Mesenchymal stem cell (in vitro differentiated cells and primary cell): ENCODE measurements around the gene OSBPL3.

Experiments used
- DNase-seq: peaks from one replicate; pipeline ENCODE4 v3.0.0-alpha.2; 2013
- H2AFZ ChIP-seq: one replicate; pipeline ENCODE4 v1.6.1; 2013; ENCODE audit warnings: low read depth, mild to moderate bottlenecking, control low read depth, inconsistent platforms, low read length, moderate library complexity
- H2AK5ac ChIP-seq: 2 replicates; pipeline ENCODE4 v1.6.1; 2013; ENCODE audit warnings: low read length, moderate library complexity, mild to moderate bottlenecking, inconsistent platforms; ENCODE audit not compliant: severe bottlenecking
- H2BK120ac ChIP-seq: one replicate; pipeline ENCODE4 v1.6.1; 2013; ENCODE audit warnings: low read depth, mild to moderate bottlenecking, inconsistent platforms, low read length, moderate library complexity
- H2BK12ac ChIP-seq, 2 experiments: one replicate each; pipeline ENCODE4 v1.6.1; 2013; ENCODE audit warnings: inconsistent platforms in 2 of 2, low read length in 2 of 2, mild to moderate bottlenecking in 2 of 2, moderate library complexity in 2 of 2, control low read depth in 1 of 2
- H2BK15ac ChIP-seq: one replicate; pipeline ENCODE4 v1.6.1; 2013; ENCODE audit warnings: mild to moderate bottlenecking, low read depth, inconsistent platforms; ENCODE audit not compliant: poor library complexity, severe bottlenecking
- H2BK5ac ChIP-seq: 2 replicates; pipeline ENCODE4 v1.6.1; 2013; ENCODE audit warnings: low read depth, mild to moderate bottlenecking, low read length, control low read depth, inconsistent platforms; ENCODE audit not compliant: poor library complexity, severe bottlenecking
- H3K14ac ChIP-seq, 2 experiments: one replicate each; pipeline ENCODE4 v1.6.1; 2013; ENCODE audit warnings: inconsistent platforms in 2 of 2, low read length in 2 of 2, control low read depth in 1 of 2, mild to moderate bottlenecking in 1 of 2, moderate library complexity in 1 of 2
- H3K18ac ChIP-seq, 2 experiments: one replicate each; pipeline ENCODE4 v1.6.1; 2013; ENCODE audit warnings: inconsistent platforms in 2 of 2, low read length in 2 of 2, control low read depth in 1 of 2, low read depth in 1 of 2, mild to moderate bottlenecking in 1 of 2
- H3K23ac ChIP-seq, 2 experiments: one replicate each; pipeline ENCODE4 v1.6.1; 2013; ENCODE audit warnings: inconsistent platforms in 2 of 2, low read length in 2 of 2, mild to moderate bottlenecking in 2 of 2, moderate library complexity in 2 of 2, control low read depth in 1 of 2
- H3K27ac ChIP-seq: 2 replicates; pipeline ENCODE4 v1.5.1; 2013; ENCODE audit warnings: mild to moderate bottlenecking, moderate library complexity, low read length, control low read depth, inconsistent platforms; ENCODE audit not compliant: poor library complexity, severe bottlenecking
- H3K27me3 ChIP-seq, 2 experiments: 2 replicates each; pipeline versions ENCODE4 v1.6.1 to v1.7.0; 2013; ENCODE audit warnings: low read length in 2 of 2, mild to moderate bottlenecking in 2 of 2, moderate library complexity in 2 of 2, control low read depth in 1 of 2, inconsistent platforms in 1 of 2; ENCODE audit not compliant: control insufficient read depth in 1 of 2, insufficient read depth in 1 of 2
- H3K36me3 ChIP-seq, 2 experiments: 2 replicates each; pipeline versions ENCODE4 v1.6.1 to v1.7.0; 2013; ENCODE audit warnings: low read length in 2 of 2, control low read depth in 1 of 2, inconsistent platforms in 1 of 2, low read depth in 1 of 2, mild to moderate bottlenecking in 1 of 2; ENCODE audit not compliant: insufficient read depth in 2 of 2, control insufficient read depth in 1 of 2
- H3K4ac ChIP-seq, 2 experiments: one replicate each; pipeline ENCODE4 v1.6.1; 2013; ENCODE audit warnings: inconsistent platforms in 2 of 2, low read length in 2 of 2, mild to moderate bottlenecking in 2 of 2, moderate library complexity in 2 of 2, control low read depth in 1 of 2, low read depth in 1 of 2
- H3K4me1 ChIP-seq: 2 replicates; pipeline ENCODE4 v1.6.1; 2013; ENCODE audit warnings: low read depth, low read length, control low read depth; ENCODE audit not compliant: control insufficient read depth, insufficient read depth
- H3K4me2 ChIP-seq: 2 replicates; pipeline ENCODE4 v1.6.1; 2013; ENCODE audit warnings: low read length, mild to moderate bottlenecking, inconsistent platforms; ENCODE audit not compliant: poor library complexity, severe bottlenecking
- H3K4me3 ChIP-seq, 2 experiments: 2 replicates each; pipeline versions ENCODE4 v1.5.1 to v1.7.0; 2013; ENCODE audit warnings: low read length in 2 of 2, mild to moderate bottlenecking in 2 of 2, control low read depth in 1 of 2, low read depth in 1 of 2; ENCODE audit not compliant: insufficient read depth in 1 of 2
- H3K79me1 ChIP-seq: replicated peaks from 2 replicates; pipeline ENCODE4 v1.6.1; 2013; ENCODE audit warnings: mild to moderate bottlenecking, control low read depth, low read length, inconsistent platforms; ENCODE audit not compliant: poor library complexity, severe bottlenecking
- H3K9ac ChIP-seq: 2 replicates; pipeline ENCODE4 v1.7.0; 2013; ENCODE audit warnings: mild to moderate bottlenecking, low read length, moderate library complexity
- H3K9me3 ChIP-seq: 2 replicates; pipeline ENCODE4 v1.7.0; 2013; ENCODE audit warnings: mild to moderate bottlenecking, low read length; ENCODE audit not compliant: control insufficient read depth
- H4K8ac ChIP-seq: one replicate; pipeline ENCODE4 v1.6.1; 2013; ENCODE audit warnings: inconsistent platforms, mild to moderate bottlenecking, low read length, moderate library complexity
- H4K91ac ChIP-seq: one replicate; pipeline ENCODE4 v1.6.1; 2013; ENCODE audit warnings: mild to moderate bottlenecking, low read length, inconsistent platforms
- WGBS: methylation state at CpG from one replicate; pipeline ENCODE4 v1.1.7; 2013; ENCODE audit warnings: mixed read lengths; 5-methylcytosine and 5-hydroxymethylcytosine counted together

OSBPL3 gene

GRCh38 chr7:24945899-24946298 is 34.1 kb downstream of the OSBPL3 start:
- H3K27me3 ChIP-seq = no peaks in the 10 kb centered on the region
- H2BK120ac ChIP-seq = no peak overlapping the region
- H3K9me3 ChIP-seq = no peaks in the 10 kb centered on the region
- H2BK12ac ChIP-seq = no peak overlapping the region
- no peak overlapping the region for H2AFZ ChIP-seq
- no peak overlapping the region for H2BK15ac ChIP-seq
- no peak overlapping the region for H3K27ac ChIP-seq
- no peak overlapping the region for H4K8ac ChIP-seq
- H3K36me3 ChIP-seq = no peaks in the 10 kb centered on the region
- H3K14ac ChIP-seq = no peak overlapping the region
- H3K4me1 ChIP-seq = peaks cover 3% of the 10 kb centered on the region
- H3K18ac ChIP-seq = no peak overlapping the region
- H3K23ac ChIP-seq = no peak overlapping the region
- 77% methylated on average over 1 of the region's 1 CpG for whole genome bisulfite sequencing
- H2AK5ac ChIP-seq = no peak overlapping the region
- peaks cover 15% of the 10 kb centered on the region for H3K79me1 ChIP-seq
- no peak for DNase-seq
- no peak overlapping the region for H3K9ac ChIP-seq
- H3K4me3 ChIP-seq = no peak overlapping the region
- H4K91ac ChIP-seq = no peak overlapping the region
- H3K4me2 ChIP-seq = no peak overlapping the region
- no peak overlapping the region for H3K4ac ChIP-seq
- no peak overlapping the region for H2BK5ac ChIP-seq

- Histone ChIP-seq H2BK12ac (no peak overlapping the region), H3K14ac (no peak overlapping the region), H3K23ac (no peak overlapping the region), H2AFZ (no peak overlapping the region), H3K27ac (no peak overlapping the region), H2AK5ac (no peak overlapping the region), H3K4me2 (no peak overlapping the region), H3K36me3 (no peaks in the 10 kb centered on the region), H4K8ac (no peak overlapping the region), H3K4me1 (no peaks in the 10 kb centered on the region), H3K18ac (no peak overlapping the region), H2BK5ac (no peak overlapping the region), H3K9ac (no peak overlapping the region), H3K9me3 (no peaks in the 10 kb centered on the region), H3K27me3 (no peaks in the 10 kb centered on the region), H2BK15ac (no peak overlapping the region), H4K91ac (no peak overlapping the region), H3K79me1 (peaks cover 20% of the 10 kb centered on the region), H2BK120ac (no peak overlapping the region), H3K4me3 (no peak overlapping the region), H3K4ac (no peak overlapping the region)
- WGBS = 89% methylated on average over 2 of the region's 5 CpGs
- no peak for DNase-seq
Measured at GRCh38 chr7:24943096-24943948, 36.7 kb downstream of the OSBPL3 start.

DNA sequence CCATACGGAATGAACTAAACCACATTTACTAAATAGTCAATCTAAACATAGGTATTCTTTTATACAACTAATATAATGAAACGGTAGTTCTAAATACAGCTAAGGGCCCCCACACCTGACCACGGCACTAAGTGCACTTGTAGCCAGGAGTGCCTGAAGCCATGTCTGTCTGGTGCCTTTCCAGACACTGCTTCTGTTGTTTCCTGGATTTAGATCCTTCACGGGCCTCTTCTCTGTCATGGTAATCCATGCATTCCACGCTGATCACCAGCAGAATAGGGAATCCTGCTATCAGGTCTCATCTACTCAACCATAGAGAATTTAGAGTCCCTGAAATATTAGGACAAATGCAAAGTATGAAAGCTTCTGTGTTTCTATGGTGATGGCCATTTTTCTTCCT is 37.8 kb downstream of the OSBPL3 start:
- Histone ChIP-seq H3K4ac (no peak overlapping the region), H3K36me3 (no peaks in the 10 kb centered on the region), H3K9ac (no peak overlapping the region), H2AK5ac (no peak overlapping the region), H3K23ac (no peak overlapping the region), H2AFZ (no peak overlapping the region), H3K4me3 (no peak overlapping the region), H3K9me3 (no peaks in the 10 kb centered on the region), H3K18ac (no peak overlapping the region), H3K79me1 (peaks cover 20% of the 10 kb centered on the region), H2BK15ac (no peak overlapping the region), H3K4me2 (no peak overlapping the region), H2BK12ac (no peak overlapping the region), H4K91ac (no peak overlapping the region), H3K27ac (no peak overlapping the region), H3K4me1 (no peaks in the 10 kb centered on the region), H3K27me3 (no peaks in the 10 kb centered on the region), H2BK5ac (no peak overlapping the region), H2BK120ac (no peak overlapping the region), H3K14ac (no peak overlapping the region), H4K8ac (no peak overlapping the region)
- 81% methylated on average over 3 of the region's 5 CpGs for WGBS
- DNase-seq = no peak

GRCh38 chr7:24939416-24939815 is 40.6 kb downstream of the OSBPL3 start:
- Histone ChIP-seq H3K27ac (no peak overlapping the region), H2BK5ac (no peak overlapping the region), H2BK15ac (no peak overlapping the region), H3K27me3 (no peaks in the 10 kb centered on the region), H3K36me3 (no peaks in the 10 kb centered on the region), H3K18ac (no peak overlapping the region), H2BK120ac (no peak overlapping the region), H4K91ac (no peak overlapping the region), H3K4ac (no peak overlapping the region), H3K23ac (no peak overlapping the region), H2BK12ac (no peak overlapping the region), H3K79me1 (peaks cover 19% of the 10 kb centered on the region), H3K4me3 (no peak overlapping the region), H3K4me1 (peaks cover 2% of the 10 kb centered on the region), H3K9ac (no peak overlapping the region), H3K14ac (no peak overlapping the region), H4K8ac (no peak overlapping the region), H2AFZ (no peak overlapping the region), H2AK5ac (no peak overlapping the region), H3K9me3 (no peaks in the 10 kb centered on the region), H3K4me2 (no peak overlapping the region)
- 80% methylated on average over 1 of the region's 1 CpG for WGBS
- DNase-seq = no peak
